LoVo (cell line): ENCODE measurements around the gene CBFA2T2.

Experiments
- DNase-seq: peaks from one replicate; pipeline ENCODE4 v3.0.0-alpha.2; 2016; ENCODE audit warnings: low spot score

The CBFA2T2 gene

GRCh38 chr20:33679758-33680485 lies 190.0 kb downstream of the CBFA2T2 start:
- no peak for DNase-seq

GRCh38 chr20:33680686-33681085 lies 190.8 kb downstream of the CBFA2T2 start:
- no peak for DNase-seq

- no peak for DNase-seq
Observed at GRCh38 chr20:33681288-33681687, 191.4 kb downstream of the CBFA2T2 start.

GRCh38 chr20:33681728-33682353 lies 191.9 kb downstream of the CBFA2T2 start:
- no peak for DNase-seq

- no peak for DNase-seq
Observed at GRCh38 chr20:33684533-33685327, 194.8 kb downstream of the CBFA2T2 start.

GRCh38 chr20:33685328-33686099 lies 195.6 kb downstream of the CBFA2T2 start:
- DNase-seq = no peak

GRCh38 chr20:33686100-33686983 lies 196.4 kb downstream of the CBFA2T2 start, which contains the start of gene E2F1:
Gene E2F1, minus strand, starts transcription at chr20:33686385. Its CDS starts 121 bp downstream, at chr20:33686264.
- peak; percentile 93 for DNase-seq

GRCh38 chr20:33686984-33687366 lies 197.1 kb downstream of the CBFA2T2 start:
- DNase-seq = no peak

- no peak for DNase-seq
Observed at GRCh38 chr20:33687370-33687915, 197.5 kb downstream of the CBFA2T2 start.

GRCh38 chr20:33687993-33688937 lies 198.4 kb downstream of the CBFA2T2 start:
- DNase-seq = no peak

- no peak for DNase-seq
Observed at GRCh38 chr20:33688938-33689424, 199.1 kb downstream of the CBFA2T2 start.

GRCh38 chr20:33689493-33689892 lies 199.6 kb downstream of the CBFA2T2 start:
- no peak for DNase-seq

- no peak for DNase-seq
Observed at GRCh38 chr20:33689973-33690372, 200.1 kb downstream of the CBFA2T2 start.

- DNase-seq = no peak
Observed at GRCh38 chr20:33693289-33693688, 203.4 kb downstream of the CBFA2T2 start.

GRCh38 chr20:33693741-33694638 lies 204.1 kb downstream of the CBFA2T2 start:
- DNase-seq = no peak

GRCh38 chr20:33694639-33695012 lies 204.7 kb downstream of the CBFA2T2 start:
- no peak for DNase-seq

- DNase-seq = no peak
Observed at GRCh38 chr20:33696448-33696847, 206.6 kb downstream of the CBFA2T2 start.

GRCh38 chr20:33697129-33697528 lies 207.2 kb downstream of the CBFA2T2 start:
- DNase-seq = no peak
